HEK293 (cell line): Measurements from ENCODE around the gene TTLL3.

Experiments
- YY1 ChIP-seq: fragments of 450-650 bp; formaldehyde crosslinking; IDR thresholded peaks from 2 replicates; pipeline ENCODE4 v1.5.1; 2018; ENCODE audit warnings: missing biosample characterization, missing genetic modification characterization
- ZNF121 ChIP-seq: fragments of 450-650 bp; formaldehyde crosslinking; IDR thresholded peaks from 2 replicates; pipeline ENCODE4 v1.5.1; 2016; ENCODE audit warnings: missing biosample characterization, missing genetic modification characterization
- ZNF23 ChIP-seq: fragments of 450-650 bp; formaldehyde crosslinking; IDR thresholded peaks from 2 replicates; pipeline ENCODE4 v1.5.1; 2016; ENCODE audit warnings: missing biosample characterization, missing genetic modification characterization, borderline replicate concordance
- ZNF274 ChIP-seq, 2 experiments: fragments of 200-500 bp in 1 of 2; fragments of 450-650 bp in 1 of 2; sonication (Bioruptor generic) in 1 of 2; formaldehyde crosslinking in 1 of 2; IDR thresholded peaks; 2 replicates each; pipeline versions ENCODE4 v1.5.1 to v1.6.1; 2014 to 2016; ENCODE audit warnings: borderline replicate concordance in 1 of 2, inconsistent platforms in 1 of 2, low read length in 1 of 2, missing biosample characterization in 1 of 2, missing genetic modification characterization in 1 of 2
- ZNF302 ChIP-seq: fragments of 450-650 bp; formaldehyde crosslinking; IDR thresholded peaks from 2 replicates; pipeline ENCODE4 v1.5.1; 2016; ENCODE audit warnings: missing biosample characterization, missing genetic modification characterization, low read depth
- ZNF423 ChIP-seq: fragments of 450-650 bp; formaldehyde crosslinking; IDR thresholded peaks from 2 replicates; pipeline ENCODE4 v1.5.1; 2016; ENCODE audit warnings: missing biosample characterization, missing genetic modification characterization
- ZNF549 ChIP-seq: fragments of 450-650 bp; IDR thresholded peaks from 2 replicates; pipeline ENCODE4 v1.5.1; 2018; ENCODE audit warnings: missing biosample characterization, missing genetic modification characterization, mild to moderate bottlenecking, inconsistent platforms, moderate library complexity
- ZNF610 ChIP-seq: fragments of 450-650 bp; formaldehyde crosslinking; IDR thresholded peaks from 2 replicates; pipeline ENCODE4 v1.5.1; 2016; ENCODE audit warnings: missing biosample characterization, missing genetic modification characterization, borderline replicate concordance
- TF ChIP-seq, protein P1 (sequence below): fragments of 450-650 bp; formaldehyde crosslinking; IDR thresholded peaks from 2 replicates; pipeline ENCODE4 v1.5.1; 2016; ENCODE audit warnings: missing biosample characterization, missing genetic modification characterization
- TF ChIP-seq, protein P2 (sequence below): fragments of 450-650 bp; formaldehyde crosslinking; conservative IDR thresholded peaks from 2 replicates; pipeline ENCODE4 v1.5.1; 2016; ENCODE audit warnings: low read depth, missing biosample characterization, missing genetic modification characterization
- TF ChIP-seq, protein P3 (sequence below): fragments of 450-650 bp; formaldehyde crosslinking; IDR thresholded peaks from 2 replicates; pipeline ENCODE4 v1.5.1; 2016; ENCODE audit warnings: missing biosample characterization, missing genetic modification characterization
- TF ChIP-seq, protein P4 (sequence below): fragments of 450-650 bp; formaldehyde crosslinking; IDR thresholded peaks from 2 replicates; pipeline ENCODE4 v1.5.1; 2016; ENCODE audit warnings: missing biosample characterization, missing genetic modification characterization
- TF ChIP-seq, protein P5 (sequence below): fragments of 450-650 bp; formaldehyde crosslinking; IDR thresholded peaks from 2 replicates; pipeline ENCODE4 v1.5.1; 2016; ENCODE audit warnings: missing biosample characterization, missing genetic modification characterization

DNA sequence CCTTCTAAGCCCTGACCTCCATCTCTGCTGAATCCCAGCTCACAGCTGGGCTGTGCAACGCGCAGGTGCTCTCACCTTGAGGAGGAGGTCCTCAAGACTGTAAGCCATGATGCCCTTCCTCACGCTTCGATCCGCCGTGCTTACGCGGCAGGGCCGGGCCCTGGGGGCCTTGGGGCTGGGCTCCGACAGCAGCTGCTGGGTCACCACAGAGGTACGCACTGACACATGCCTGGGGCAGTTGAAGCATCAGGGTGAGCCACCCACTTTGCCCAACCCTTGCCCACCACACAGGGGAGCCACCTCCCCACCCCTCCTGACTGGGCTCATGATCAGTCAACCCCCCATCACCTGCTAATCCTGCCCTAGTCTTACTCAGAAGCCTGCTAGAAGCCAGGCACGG lies 66.9 kb downstream of the TTLL3 start:
- TF ChIP-seq YY1 (tag by site-specific recombination) (no peak), ZNF610 (tag by site-specific recombination) (no peak), ZNF549 (tag by site-specific recombination) (no peak), ZNF302 (no peak), ZNF23 (tag by site-specific recombination) (no peak), ZNF121 (no peak), ZNF423 (tag by site-specific recombination) (no peak), ZNF274 (IDR thresholded peaks at IDR 0.05; ENCODE audit: low read length) (no peak), ZNF274 (tag by site-specific recombination; IDR thresholded peaks at IDR 0.05; ENCODE audit: borderline replicate concordance) (no peak)
- TF ChIP-seq, protein P1, sequence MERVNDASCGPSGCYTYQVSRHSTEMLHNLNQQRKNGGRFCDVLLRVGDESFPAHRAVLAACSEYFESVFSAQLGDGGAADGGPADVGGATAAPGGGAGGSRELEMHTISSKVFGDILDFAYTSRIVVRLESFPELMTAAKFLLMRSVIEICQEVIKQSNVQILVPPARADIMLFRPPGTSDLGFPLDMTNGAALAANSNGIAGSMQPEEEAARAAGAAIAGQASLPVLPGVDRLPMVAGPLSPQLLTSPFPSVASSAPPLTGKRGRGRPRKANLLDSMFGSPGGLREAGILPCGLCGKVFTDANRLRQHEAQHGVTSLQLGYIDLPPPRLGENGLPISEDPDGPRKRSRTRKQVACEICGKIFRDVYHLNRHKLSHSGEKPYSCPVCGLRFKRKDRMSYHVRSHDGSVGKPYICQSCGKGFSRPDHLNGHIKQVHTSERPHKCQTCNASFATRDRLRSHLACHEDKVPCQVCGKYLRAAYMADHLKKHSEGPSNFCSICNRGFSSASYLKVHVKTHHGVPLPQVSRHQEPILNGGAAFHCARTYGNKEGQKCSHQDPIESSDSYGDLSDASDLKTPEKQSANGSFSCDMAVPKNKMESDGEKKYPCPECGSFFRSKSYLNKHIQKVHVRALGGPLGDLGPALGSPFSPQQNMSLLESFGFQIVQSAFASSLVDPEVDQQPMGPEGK (tag by site-specific recombination): no peak
- TF ChIP-seq, protein P2, sequence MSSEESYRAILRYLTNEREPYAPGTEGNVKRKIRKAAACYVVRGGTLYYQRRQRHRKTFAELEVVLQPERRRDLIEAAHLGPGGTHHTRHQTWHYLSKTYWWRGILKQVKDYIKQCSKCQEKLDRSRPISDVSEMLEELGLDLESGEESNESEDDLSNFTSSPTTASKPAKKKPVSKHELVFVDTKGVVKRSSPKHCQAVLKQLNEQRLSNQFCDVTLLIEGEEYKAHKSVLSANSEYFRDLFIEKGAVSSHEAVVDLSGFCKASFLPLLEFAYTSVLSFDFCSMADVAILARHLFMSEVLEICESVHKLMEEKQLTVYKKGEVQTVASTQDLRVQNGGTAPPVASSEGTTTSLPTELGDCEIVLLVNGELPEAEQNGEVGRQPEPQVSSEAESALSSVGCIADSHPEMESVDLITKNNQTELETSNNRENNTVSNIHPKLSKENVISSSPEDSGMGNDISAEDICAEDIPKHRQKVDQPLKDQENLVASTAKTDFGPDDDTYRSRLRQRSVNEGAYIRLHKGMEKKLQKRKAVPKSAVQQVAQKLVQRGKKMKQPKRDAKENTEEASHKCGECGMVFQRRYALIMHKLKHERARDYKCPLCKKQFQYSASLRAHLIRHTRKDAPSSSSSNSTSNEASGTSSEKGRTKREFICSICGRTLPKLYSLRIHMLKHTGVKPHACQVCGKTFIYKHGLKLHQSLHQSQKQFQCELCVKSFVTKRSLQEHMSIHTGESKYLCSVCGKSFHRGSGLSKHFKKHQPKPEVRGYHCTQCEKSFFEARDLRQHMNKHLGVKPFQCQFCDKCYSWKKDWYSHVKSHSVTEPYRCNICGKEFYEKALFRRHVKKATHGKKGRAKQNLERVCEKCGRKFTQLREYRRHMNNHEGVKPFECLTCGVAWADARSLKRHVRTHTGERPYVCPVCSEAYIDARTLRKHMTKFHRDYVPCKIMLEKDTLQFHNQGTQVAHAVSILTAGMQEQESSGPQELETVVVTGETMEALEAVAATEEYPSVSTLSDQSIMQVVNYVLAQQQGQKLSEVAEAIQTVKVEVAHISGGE (tag by site-specific recombination): no peak
- TF ChIP-seq, protein P3, sequence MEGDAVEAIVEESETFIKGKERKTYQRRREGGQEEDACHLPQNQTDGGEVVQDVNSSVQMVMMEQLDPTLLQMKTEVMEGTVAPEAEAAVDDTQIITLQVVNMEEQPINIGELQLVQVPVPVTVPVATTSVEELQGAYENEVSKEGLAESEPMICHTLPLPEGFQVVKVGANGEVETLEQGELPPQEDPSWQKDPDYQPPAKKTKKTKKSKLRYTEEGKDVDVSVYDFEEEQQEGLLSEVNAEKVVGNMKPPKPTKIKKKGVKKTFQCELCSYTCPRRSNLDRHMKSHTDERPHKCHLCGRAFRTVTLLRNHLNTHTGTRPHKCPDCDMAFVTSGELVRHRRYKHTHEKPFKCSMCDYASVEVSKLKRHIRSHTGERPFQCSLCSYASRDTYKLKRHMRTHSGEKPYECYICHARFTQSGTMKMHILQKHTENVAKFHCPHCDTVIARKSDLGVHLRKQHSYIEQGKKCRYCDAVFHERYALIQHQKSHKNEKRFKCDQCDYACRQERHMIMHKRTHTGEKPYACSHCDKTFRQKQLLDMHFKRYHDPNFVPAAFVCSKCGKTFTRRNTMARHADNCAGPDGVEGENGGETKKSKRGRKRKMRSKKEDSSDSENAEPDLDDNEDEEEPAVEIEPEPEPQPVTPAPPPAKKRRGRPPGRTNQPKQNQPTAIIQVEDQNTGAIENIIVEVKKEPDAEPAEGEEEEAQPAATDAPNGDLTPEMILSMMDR: no peak
- TF ChIP-seq, protein P4, sequence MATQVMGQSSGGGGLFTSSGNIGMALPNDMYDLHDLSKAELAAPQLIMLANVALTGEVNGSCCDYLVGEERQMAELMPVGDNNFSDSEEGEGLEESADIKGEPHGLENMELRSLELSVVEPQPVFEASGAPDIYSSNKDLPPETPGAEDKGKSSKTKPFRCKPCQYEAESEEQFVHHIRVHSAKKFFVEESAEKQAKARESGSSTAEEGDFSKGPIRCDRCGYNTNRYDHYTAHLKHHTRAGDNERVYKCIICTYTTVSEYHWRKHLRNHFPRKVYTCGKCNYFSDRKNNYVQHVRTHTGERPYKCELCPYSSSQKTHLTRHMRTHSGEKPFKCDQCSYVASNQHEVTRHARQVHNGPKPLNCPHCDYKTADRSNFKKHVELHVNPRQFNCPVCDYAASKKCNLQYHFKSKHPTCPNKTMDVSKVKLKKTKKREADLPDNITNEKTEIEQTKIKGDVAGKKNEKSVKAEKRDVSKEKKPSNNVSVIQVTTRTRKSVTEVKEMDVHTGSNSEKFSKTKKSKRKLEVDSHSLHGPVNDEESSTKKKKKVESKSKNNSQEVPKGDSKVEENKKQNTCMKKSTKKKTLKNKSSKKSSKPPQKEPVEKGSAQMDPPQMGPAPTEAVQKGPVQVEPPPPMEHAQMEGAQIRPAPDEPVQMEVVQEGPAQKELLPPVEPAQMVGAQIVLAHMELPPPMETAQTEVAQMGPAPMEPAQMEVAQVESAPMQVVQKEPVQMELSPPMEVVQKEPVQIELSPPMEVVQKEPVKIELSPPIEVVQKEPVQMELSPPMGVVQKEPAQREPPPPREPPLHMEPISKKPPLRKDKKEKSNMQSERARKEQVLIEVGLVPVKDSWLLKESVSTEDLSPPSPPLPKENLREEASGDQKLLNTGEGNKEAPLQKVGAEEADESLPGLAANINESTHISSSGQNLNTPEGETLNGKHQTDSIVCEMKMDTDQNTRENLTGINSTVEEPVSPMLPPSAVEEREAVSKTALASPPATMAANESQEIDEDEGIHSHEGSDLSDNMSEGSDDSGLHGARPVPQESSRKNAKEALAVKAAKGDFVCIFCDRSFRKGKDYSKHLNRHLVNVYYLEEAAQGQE (tag by site-specific recombination): no peak
- TF ChIP-seq, protein P5, sequence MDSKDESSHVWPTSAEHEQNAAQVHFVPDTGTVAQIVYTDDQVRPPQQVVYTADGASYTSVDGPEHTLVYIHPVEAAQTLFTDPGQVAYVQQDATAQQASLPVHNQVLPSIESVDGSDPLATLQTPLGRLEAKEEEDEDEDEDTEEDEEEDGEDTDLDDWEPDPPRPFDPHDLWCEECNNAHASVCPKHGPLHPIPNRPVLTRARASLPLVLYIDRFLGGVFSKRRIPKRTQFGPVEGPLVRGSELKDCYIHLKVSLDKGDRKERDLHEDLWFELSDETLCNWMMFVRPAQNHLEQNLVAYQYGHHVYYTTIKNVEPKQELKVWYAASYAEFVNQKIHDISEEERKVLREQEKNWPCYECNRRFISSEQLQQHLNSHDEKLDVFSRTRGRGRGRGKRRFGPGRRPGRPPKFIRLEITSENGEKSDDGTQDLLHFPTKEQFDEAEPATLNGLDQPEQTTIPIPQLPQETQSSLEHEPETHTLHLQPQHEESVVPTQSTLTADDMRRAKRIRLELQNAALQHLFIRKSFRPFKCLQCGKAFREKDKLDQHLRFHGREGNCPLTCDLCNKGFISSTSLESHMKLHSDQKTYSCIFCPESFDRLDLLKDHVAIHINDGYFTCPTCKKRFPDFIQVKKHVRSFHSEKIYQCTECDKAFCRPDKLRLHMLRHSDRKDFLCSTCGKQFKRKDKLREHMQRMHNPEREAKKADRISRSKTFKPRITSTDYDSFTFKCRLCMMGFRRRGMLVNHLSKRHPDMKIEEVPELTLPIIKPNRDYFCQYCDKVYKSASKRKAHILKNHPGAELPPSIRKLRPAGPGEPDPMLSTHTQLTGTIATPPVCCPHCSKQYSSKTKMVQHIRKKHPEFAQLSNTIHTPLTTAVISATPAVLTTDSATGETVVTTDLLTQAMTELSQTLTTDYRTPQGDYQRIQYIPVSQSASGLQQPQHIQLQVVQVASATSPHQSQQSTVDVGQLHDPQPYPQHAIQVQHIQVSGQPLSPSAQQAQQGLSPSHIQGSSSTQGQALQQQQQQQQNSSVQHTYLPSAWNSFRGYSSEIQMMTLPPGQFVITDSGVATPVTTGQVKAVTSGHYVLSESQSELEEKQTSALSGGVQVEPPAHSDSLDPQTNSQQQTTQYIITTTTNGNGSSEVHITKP (tag by site-specific recombination): no peak
